ENCODE results near the gene S100A2. TPM values are rescaled to one million over a fixed set of nuclear protein-coding genes. Genes with fewer than 3 reads are reported as not detected.

S100A2 gene
- total and polyA plus RNA-seq, 4 donors = 1.1 to 261 (median 54.8) TPM

DNA sequence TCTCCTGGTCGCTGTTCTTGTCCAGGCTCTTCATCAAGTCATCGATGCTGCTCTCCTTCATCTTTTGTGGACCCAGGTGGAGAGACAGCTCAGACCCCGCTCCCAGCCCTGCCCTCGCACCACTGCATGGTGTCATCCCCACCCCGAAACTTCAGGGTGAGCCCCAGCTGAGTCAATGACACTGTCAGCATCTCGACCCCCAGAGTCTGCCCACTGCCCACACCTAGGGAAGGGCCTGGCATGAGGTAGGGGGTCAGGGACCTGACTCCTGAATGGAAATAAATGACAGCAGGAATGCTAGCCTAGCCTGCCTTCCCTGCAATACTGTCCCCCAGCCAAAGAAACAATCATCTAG is 28.3 kb downstream of the S100A2 start:
- Histone ChIP-seq H3K4me1 (ENCODE audit: control insufficient read depth in 5 of 5, insufficient read depth in 5 of 5, low read length in 5 of 5) (peaks cover 0 to 32% (median 18%) of the 10 kb centered on the region in 5 donors), H3K9me3 (ENCODE audit: control insufficient read depth in 4 of 4, insufficient read depth in 3 of 4, low read length in 3 of 4) (no peaks in the 10 kb centered on the region), H3K9ac (ENCODE audit: insufficient read depth in 1 of 2, low read length in 2 of 2) (no peak overlapping the region), H3K4me3 (no peak overlapping the region), H3K36me3 (ENCODE audit: control insufficient read depth in 4 of 4, insufficient read depth in 4 of 4, low read length in 4 of 4) (peaks cover 0 to 3% (median 0%) of the 10 kb centered on the region in 4 donors), H3K27me3 (ENCODE audit: control insufficient read depth in 3 of 3, insufficient read depth in 3 of 3, low read length in 2 of 3) (no peaks in the 10 kb centered on the region), H3K27ac (ENCODE audit: low read depth in 1 of 2, low read length in 1 of 2) (peak overlapping the region in 1 of 2 donors; percentile 99)
- DNase-seq (no peak), ATAC-seq (ENCODE audit: insufficient read depth, low FRiP score) (no peak)
- TF ChIP-seq, protein P1, sequence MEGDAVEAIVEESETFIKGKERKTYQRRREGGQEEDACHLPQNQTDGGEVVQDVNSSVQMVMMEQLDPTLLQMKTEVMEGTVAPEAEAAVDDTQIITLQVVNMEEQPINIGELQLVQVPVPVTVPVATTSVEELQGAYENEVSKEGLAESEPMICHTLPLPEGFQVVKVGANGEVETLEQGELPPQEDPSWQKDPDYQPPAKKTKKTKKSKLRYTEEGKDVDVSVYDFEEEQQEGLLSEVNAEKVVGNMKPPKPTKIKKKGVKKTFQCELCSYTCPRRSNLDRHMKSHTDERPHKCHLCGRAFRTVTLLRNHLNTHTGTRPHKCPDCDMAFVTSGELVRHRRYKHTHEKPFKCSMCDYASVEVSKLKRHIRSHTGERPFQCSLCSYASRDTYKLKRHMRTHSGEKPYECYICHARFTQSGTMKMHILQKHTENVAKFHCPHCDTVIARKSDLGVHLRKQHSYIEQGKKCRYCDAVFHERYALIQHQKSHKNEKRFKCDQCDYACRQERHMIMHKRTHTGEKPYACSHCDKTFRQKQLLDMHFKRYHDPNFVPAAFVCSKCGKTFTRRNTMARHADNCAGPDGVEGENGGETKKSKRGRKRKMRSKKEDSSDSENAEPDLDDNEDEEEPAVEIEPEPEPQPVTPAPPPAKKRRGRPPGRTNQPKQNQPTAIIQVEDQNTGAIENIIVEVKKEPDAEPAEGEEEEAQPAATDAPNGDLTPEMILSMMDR (IDR thresholded peaks at IDR 0.05; ENCODE audit: control extremely low read depth, extremely low read depth) = no peak
- WGBS, 2 donors = 95 to 100% methylated on average over 6 of the region's 6 CpGs

DNA sequence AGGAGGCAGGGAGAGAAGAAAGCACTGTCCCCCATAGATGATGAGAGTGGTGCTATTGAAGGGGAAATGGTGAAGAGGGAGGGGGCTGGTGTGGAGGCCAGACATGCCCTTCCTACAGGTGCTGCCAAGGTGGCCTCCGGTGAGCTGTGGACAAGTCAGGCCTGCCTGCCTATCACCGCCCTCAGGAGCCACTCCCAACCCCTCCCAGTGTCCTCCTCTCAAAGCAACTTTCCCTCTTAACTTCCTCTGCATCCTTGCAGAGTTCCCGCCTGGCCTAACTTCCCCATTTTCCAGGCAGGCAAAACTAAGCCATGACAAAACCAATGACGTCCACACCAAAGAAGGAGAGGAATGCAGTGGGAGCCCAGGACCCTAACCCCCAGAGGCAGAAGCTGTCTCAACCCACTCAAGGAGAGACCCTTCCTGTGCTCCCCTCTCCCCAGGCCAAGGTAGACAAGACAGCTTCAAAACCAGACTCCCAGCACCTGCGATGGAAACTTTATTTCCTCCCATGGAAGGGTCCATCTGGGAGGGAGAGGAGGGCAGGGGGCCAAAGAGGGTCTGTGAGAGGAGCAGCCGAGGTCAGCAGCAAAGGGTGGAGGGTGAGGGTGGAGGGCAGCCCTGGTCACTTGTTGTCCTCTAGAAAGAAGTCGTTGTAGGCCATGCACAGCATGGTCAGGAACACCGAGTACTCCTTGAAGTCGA is 28.8 kb downstream of the S100A2 start:
- Histone ChIP-seq H3K36me3 (ENCODE audit: control insufficient read depth in 4 of 4, insufficient read depth in 4 of 4, low read length in 4 of 4) (peaks cover 0 to 3% (median 0%) of the 10 kb centered on the region in 4 donors), H3K27ac (ENCODE audit: low read depth in 1 of 2, low read length in 1 of 2) (peak overlapping the region in 1 of 2 donors; percentile 99), H3K27me3 (ENCODE audit: control insufficient read depth in 3 of 3, insufficient read depth in 3 of 3, low read length in 2 of 3) (no peaks in the 10 kb centered on the region), H3K9ac (ENCODE audit: insufficient read depth in 1 of 2, low read length in 2 of 2) (peak overlapping the region in 1 of 2 donors; percentile 87), H3K4me3 (no peak overlapping the region), H3K9me3 (ENCODE audit: control insufficient read depth in 4 of 4, insufficient read depth in 3 of 4, low read length in 3 of 4) (no peaks in the 10 kb centered on the region), H3K4me1 (ENCODE audit: control insufficient read depth in 5 of 5, insufficient read depth in 5 of 5, low read length in 5 of 5) (peaks cover 0 to 32% (median 16%) of the 10 kb centered on the region in 5 donors)
- WGBS, 2 donors = 62 to 70% methylated on average over 9 of the region's 9 CpGs
- no peak for DNase-seq
- TF ChIP-seq, protein P1 (IDR thresholded peaks at IDR 0.05; ENCODE audit: control extremely low read depth, extremely low read depth) = no peak
- ATAC-seq (ENCODE audit: insufficient read depth, low FRiP score) = peak; percentile 17

DNA sequence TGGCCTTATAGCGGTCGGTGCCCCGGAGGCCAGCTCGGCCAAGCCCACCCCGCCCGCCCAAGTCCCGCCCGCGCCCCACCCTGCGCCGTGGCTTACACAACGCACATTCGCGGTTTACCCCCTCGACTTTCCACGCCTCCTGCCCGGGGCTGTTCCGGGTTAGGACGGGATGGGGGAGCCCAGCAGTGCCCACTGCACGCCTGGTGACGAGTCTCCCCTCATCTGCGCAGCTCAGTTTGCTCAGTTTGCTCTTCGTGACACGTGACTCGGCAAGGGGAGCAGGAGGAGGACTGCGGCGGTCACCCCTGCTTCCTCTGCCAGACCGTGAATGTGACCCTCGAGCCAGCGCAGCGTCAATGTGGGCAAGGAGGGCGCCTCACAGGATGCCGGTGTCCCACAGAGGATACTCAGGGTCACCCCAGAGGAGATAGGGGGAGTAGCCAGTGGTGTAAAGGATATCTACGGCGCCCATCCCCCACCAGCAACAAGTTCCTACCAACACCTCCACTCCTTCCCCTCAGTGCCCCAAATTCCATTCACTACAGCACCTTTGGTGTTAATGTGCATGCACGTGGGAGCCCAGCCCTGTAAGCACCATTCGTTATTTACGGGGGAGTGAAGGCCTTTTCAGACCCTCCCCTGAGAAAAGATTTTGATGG is 29.5 kb downstream of the S100A2 start:
- WGBS, 2 donors = 1% methylated on average over 32 to 38 of the region's 38 CpGs
- TF ChIP-seq, protein P1 (IDR thresholded peaks at IDR 0.05; ENCODE audit: control extremely low read depth, extremely low read depth) = no peak
- DNase-seq (peak; percentile 83 to 86 (median 84)), ATAC-seq (ENCODE audit: insufficient read depth, low FRiP score) (peak; percentile 74)
- H3K36me3 ChIP-seq (ENCODE audit: control insufficient read depth in 4 of 4, insufficient read depth in 4 of 4, low read length in 4 of 4) = peaks cover 0 to 3% (median 0%) of the 10 kb centered on the region in 4 donors
- H3K27ac ChIP-seq (ENCODE audit: low read depth in 1 of 2, low read length in 1 of 2) = peak overlapping the region; percentile 88 to 99
- no peaks in the 10 kb centered on the region for H3K27me3 ChIP-seq (ENCODE audit: control insufficient read depth in 3 of 3, insufficient read depth in 3 of 3, low read length in 2 of 3)
- peak overlapping the region; percentile 87 for H3K4me3 ChIP-seq
- H3K9ac ChIP-seq (ENCODE audit: insufficient read depth in 1 of 2, low read length in 2 of 2) = peak overlapping the region in 1 of 2 donors; percentile 87
- peaks cover 0 to 32% (median 16%) of the 10 kb centered on the region in 5 donors for H3K4me1 ChIP-seq (ENCODE audit: control insufficient read depth in 5 of 5, insufficient read depth in 5 of 5, low read length in 5 of 5)
- H3K9me3 ChIP-seq (ENCODE audit: control insufficient read depth in 4 of 4, insufficient read depth in 3 of 4, low read length in 3 of 4) = no peaks in the 10 kb centered on the region
